Right atrium auricular region (tissue), 2 donors: ENCODE measurements around the gene DBN1. TPM values are rescaled to one million over a fixed set of nuclear protein-coding genes. Genes with fewer than 3 reads are reported as not detected.
A peak's percentile ranks its signal among the peaks of the same experiment; 100 is the strongest.

ENCODE experiments used
- DNase-seq: peaks from one replicate; pipeline ENCODE4 v3.0.0-alpha.2; 2019; ENCODE audit warnings: low spot score
- H3K27ac ChIP-seq, 2 donors: fragments of 200-600 bp; sonication (generic); 1 replicate in 1 of 2; 2 replicates in 1 of 2; pipeline ENCODE4 v1.5.1; 2016 to 2019
- H3K27me3 ChIP-seq, 2 donors: fragments of 200-600 bp; sonication (generic); one replicate each; pipeline versions ENCODE4 v1.5.1 to v1.6.0; 2017 to 2019
- H3K36me3 ChIP-seq: fragments of 200-600 bp; sonication (generic); one replicate; pipeline ENCODE4 v1.5.1; 2016
- H3K4me1 ChIP-seq, 2 donors: fragments of 200-600 bp; sonication (generic); one replicate each; pipeline versions ENCODE4 v1.5.1 to v1.6.0; 2017 to 2019
- H3K4me3 ChIP-seq, 2 donors: fragments of 200-600 bp; sonication (generic); 1 replicate in 1 of 2; 2 replicates in 1 of 2; pipeline ENCODE4 v1.5.1; 2017 to 2019; ENCODE audit warnings: mild to moderate bottlenecking in 1 of 2, moderate library complexity in 1 of 2
- H3K9me3 ChIP-seq, 2 donors: fragments of 200-600 bp; sonication (generic); one replicate each; pipeline ENCODE4 v1.5.1; 2019
- total RNA-seq, 2 donors: library from RNA; depleted of rRNA; stranded (reverse); fragments of >200 nt; gene quantifications; one replicate each; pipeline ENCODE4 v1.1.0, GENCODE V29; 2016
- TF ChIP-seq, protein P1 (sequence below), 2 donors: fragments of 200-600 bp; sonication (generic); IDR thresholded peaks; one replicate each; pipeline ENCODE4 v1.5.1; 2019; ENCODE audit warnings: antibody characterized with exemption in 2 of 2

The DBN1 gene
- total RNA-seq, 2 donors from 2014 or later = 25.0 to 47.2 TPM

- TF ChIP-seq, protein P1, sequence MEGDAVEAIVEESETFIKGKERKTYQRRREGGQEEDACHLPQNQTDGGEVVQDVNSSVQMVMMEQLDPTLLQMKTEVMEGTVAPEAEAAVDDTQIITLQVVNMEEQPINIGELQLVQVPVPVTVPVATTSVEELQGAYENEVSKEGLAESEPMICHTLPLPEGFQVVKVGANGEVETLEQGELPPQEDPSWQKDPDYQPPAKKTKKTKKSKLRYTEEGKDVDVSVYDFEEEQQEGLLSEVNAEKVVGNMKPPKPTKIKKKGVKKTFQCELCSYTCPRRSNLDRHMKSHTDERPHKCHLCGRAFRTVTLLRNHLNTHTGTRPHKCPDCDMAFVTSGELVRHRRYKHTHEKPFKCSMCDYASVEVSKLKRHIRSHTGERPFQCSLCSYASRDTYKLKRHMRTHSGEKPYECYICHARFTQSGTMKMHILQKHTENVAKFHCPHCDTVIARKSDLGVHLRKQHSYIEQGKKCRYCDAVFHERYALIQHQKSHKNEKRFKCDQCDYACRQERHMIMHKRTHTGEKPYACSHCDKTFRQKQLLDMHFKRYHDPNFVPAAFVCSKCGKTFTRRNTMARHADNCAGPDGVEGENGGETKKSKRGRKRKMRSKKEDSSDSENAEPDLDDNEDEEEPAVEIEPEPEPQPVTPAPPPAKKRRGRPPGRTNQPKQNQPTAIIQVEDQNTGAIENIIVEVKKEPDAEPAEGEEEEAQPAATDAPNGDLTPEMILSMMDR (IDR thresholded peaks at IDR 0.05) = no peak
- Histone ChIP-seq H3K36me3 (peaks cover 64% of the 10 kb centered on the region), H3K27me3 (no peaks in the 10 kb centered on the region), H3K9me3 (no peaks in the 10 kb centered on the region), H3K27ac (no peak overlapping the region), H3K4me3 (no peak overlapping the region), H3K4me1 (peaks cover 0 to 11% of the 10 kb centered on the region in 2 donors)
- DNase-seq = no peak
Observed at GRCh38 chr5:177433658-177434217, 39.7 kb downstream of the DBN1 start.

- Histone ChIP-seq H3K9me3 (no peaks in the 10 kb centered on the region), H3K36me3 (peaks cover 60% of the 10 kb centered on the region), H3K27ac (peak overlapping the region in 1 of 2 donors; percentile 15), H3K27me3 (no peaks in the 10 kb centered on the region), H3K4me1 (peaks cover 0 to 18% of the 10 kb centered on the region in 2 donors), H3K4me3 (no peak overlapping the region)
- TF ChIP-seq, protein P1 (IDR thresholded peaks at IDR 0.05) = no peak
- DNase-seq = no peak
Observed at GRCh38 chr5:177432839-177433657, 40.4 kb downstream of the DBN1 start.

- Histone ChIP-seq H3K4me3 (no peak overlapping the region), H3K27ac (peak overlapping the region in 1 of 2 donors; percentile 35), H3K27me3 (no peaks in the 10 kb centered on the region), H3K9me3 (no peaks in the 10 kb centered on the region), H3K4me1 (peaks cover 0 to 25% of the 10 kb centered on the region in 2 donors), H3K36me3 (peaks cover 52% of the 10 kb centered on the region)
- no peak for DNase-seq
- TF ChIP-seq, protein P1 (IDR thresholded peaks at IDR 0.05) = no peak
Observed at GRCh38 chr5:177432143-177432838, 41.1 kb downstream of the DBN1 start.

DNA sequence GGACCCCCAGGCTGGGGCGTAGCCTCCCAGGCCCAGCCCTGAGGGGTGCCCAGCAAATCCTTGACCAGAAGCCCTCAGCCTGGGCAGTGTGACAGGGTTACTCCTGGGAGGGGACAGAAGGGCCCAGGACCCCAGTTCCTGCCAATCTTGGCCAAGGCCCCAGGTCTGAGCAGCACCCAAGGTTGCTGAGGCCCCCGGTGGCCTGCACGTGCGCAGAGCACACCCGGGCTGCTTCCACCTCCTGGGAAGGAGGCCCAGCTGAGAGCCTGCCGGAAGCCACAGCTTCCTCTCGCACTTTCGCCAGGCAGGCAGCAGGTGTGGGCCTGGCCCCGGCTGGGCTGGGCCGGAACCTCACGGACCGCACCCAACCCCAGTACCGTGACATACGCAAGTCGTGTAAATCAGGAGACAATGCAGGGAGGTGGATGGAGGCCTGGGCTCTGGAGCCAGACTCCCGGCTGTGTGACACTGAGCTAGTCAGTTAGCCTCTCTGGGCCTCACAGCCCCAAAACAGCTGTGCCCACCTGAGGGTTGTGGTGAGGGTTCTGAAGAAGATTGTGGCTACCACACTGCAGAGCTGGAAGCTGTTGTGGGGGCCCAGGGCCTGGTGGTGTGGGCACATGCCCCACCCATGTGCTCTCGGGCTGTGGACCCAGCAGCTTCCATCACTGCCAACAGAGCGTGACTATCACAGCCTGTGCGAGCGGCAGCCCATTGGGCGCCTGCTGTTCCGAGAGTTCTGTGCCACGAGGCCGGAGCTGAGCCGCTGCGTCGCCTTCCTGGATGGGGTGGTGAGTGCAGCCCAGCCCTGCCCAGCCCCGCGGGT is 41.9 kb downstream of the DBN1 start:
- Histone ChIP-seq H3K27ac (peak overlapping the region in 1 of 2 donors; percentile 35), H3K27me3 (no peaks in the 10 kb centered on the region), H3K4me3 (no peak overlapping the region), H3K4me1 (peaks cover 0 to 30% of the 10 kb centered on the region in 2 donors), H3K9me3 (no peaks in the 10 kb centered on the region), H3K36me3 (peaks cover 47% of the 10 kb centered on the region)
- TF ChIP-seq, protein P1 (IDR thresholded peaks at IDR 0.05) = no peak
- no peak for DNase-seq

- H3K27me3 ChIP-seq = no peaks in the 10 kb centered on the region
- H3K4me3 ChIP-seq = no peak overlapping the region
- TF ChIP-seq, protein P1 (IDR thresholded peaks at IDR 0.05) = no peak
- H3K27ac ChIP-seq = peak overlapping the region in 1 of 2 donors; percentile 16
- H3K36me3 ChIP-seq = peaks cover 41% of the 10 kb centered on the region
- no peak for DNase-seq
- H3K9me3 ChIP-seq = no peaks in the 10 kb centered on the region
- peaks cover 0 to 30% of the 10 kb centered on the region in 2 donors for H3K4me1 ChIP-seq
Observed at GRCh38 chr5:177430972-177431316, 42.5 kb downstream of the DBN1 start.
